DOHH2 (cell line): Measurements from ENCODE around the gene CYP26A1.

Experiments
- H3F3A ChIP-seq: fragments of 200-600 bp; sonication (generic), shearing (Covaris generic); 2 replicates; pipeline ENCODE4 v1.6.0; 2016; ENCODE audit warnings: antibody characterized with exemption, mild to moderate bottlenecking; ENCODE audit not compliant: control insufficient read depth, insufficient read depth
- H3K27ac ChIP-seq: fragments of 200-600 bp; sonication (generic); 2 replicates; pipeline ENCODE4 v1.5.1; 2014; ENCODE audit warnings: low read depth, mild to moderate bottlenecking, low read length, moderate library complexity
- H3K27me3 ChIP-seq: fragments of 200-600 bp; sonication (generic); 2 replicates; pipeline ENCODE4 v1.6.1; 2014; ENCODE audit warnings: mild to moderate bottlenecking, low read length, mixed read lengths; ENCODE audit not compliant: control insufficient read depth
- H3K36me3 ChIP-seq: fragments of 200-600 bp; sonication (generic); 2 replicates; pipeline ENCODE4 v1.6.1; 2014; ENCODE audit warnings: mild to moderate bottlenecking, low read length, moderate library complexity, mixed read lengths; ENCODE audit not compliant: control insufficient read depth
- H3K4me1 ChIP-seq: fragments of 200-600 bp; sonication (generic); 2 replicates; pipeline ENCODE4 v1.6.1; 2014; ENCODE audit warnings: mild to moderate bottlenecking, low read length, mixed read lengths; ENCODE audit not compliant: control insufficient read depth
- H3K4me2 ChIP-seq: fragments of 200-600 bp; sonication (generic); 2 replicates; pipeline ENCODE4 v1.6.0; 2014; ENCODE audit warnings: mild to moderate bottlenecking, low read length, moderate library complexity
- H3K4me3 ChIP-seq: fragments of 200-600 bp; sonication (generic); 2 replicates; pipeline ENCODE4 v1.5.1; 2014; ENCODE audit warnings: mild to moderate bottlenecking, low read length, mixed read lengths
- H3K79me2 ChIP-seq: fragments of 200-600 bp; sonication (generic); 2 replicates; pipeline ENCODE4 v1.6.1; 2014; ENCODE audit warnings: mild to moderate bottlenecking, low read length, mixed read lengths; ENCODE audit not compliant: control insufficient read depth
- H3K9me2 ChIP-seq: fragments of 200-600 bp; sonication (generic); replicated peaks from 2 replicates; pipeline ENCODE4 v1.6.1; 2014; ENCODE audit warnings: mild to moderate bottlenecking, low read length, mixed read lengths; ENCODE audit not compliant: control insufficient read depth
- H3K9me3 ChIP-seq: fragments of 200-600 bp; sonication (generic); 2 replicates; pipeline ENCODE4 v1.6.1; 2014; ENCODE audit warnings: antibody characterized with exemption, low read length, mixed read lengths; ENCODE audit not compliant: control insufficient read depth, insufficient read depth
- H4K20me1 ChIP-seq: fragments of 200-600 bp; sonication (generic); 2 replicates; pipeline ENCODE4 v1.6.0; 2014; ENCODE audit warnings: low read depth, mild to moderate bottlenecking, antibody characterized with exemption, low read length, moderate library complexity; ENCODE audit not compliant: control insufficient read depth, insufficient read depth
- CTCF ChIP-seq: fragments of 200-600 bp; sonication (generic); IDR thresholded peaks from one replicate; pipeline ENCODE4 v1.5.1; 2014; ENCODE audit warnings: antibody characterized with exemption, mild to moderate bottlenecking, low read depth, low read length; ENCODE audit not compliant: poor library complexity, severe bottlenecking
- EZH2phosphoT487 ChIP-seq: fragments of 200-600 bp; sonication (generic); IDR thresholded peaks from 2 replicates; pipeline ENCODE4 v1.6.1; 2017; ENCODE audit warnings: borderline replicate concordance, mild to moderate bottlenecking, antibody characterized with exemption, low read length, moderate library complexity, mixed read lengths

The CYP26A1 gene

DNA sequence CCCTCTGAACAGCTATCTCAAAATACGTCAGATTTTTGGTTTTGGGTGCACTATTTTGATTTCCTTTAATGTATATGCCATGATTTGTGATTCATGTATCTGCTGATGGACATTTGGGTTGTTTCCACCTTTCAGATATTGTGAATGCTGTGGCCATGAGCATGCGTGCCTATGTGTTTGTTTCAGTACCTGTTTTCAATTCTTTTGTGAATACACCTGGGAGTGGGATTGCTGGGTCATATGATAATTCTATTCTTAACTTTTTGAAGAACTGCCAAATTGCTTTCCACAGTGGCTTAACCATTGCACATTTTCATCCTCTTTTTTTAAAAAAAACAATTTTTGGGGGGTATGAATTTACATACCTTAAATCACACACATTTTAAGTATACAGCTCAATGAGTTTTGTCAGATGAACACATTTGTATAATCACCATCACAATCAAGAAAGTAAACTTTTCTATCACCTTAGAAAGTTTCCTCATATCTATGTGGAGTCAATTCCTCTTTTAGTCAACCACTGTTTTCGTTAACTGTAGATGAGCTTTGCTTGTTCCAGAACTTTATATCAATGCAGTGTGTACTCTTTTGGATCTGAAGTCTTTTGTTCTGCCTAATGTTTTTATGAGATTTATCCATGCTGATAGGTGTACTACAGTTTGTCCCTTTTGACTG lies 36.9 kb downstream of the CYP26A1 start:
- Histone ChIP-seq H3K27ac (peak overlapping the region; percentile 69), H3K9me3 (no peaks in the 10 kb centered on the region), H3K4me1 (peaks cover 44% of the 10 kb centered on the region), H4K20me1 (no peaks in the 10 kb centered on the region), H3K4me2 (peak overlapping the region; percentile 55), H3K79me2 (no peaks in the 10 kb centered on the region), H3K4me3 (peak overlapping the region; percentile 2), H3K36me3 (no peaks in the 10 kb centered on the region), H3K9me2 (no peaks in the 10 kb centered on the region), H3F3A (0 out of 2 replicates have a peak, but pooled peaks cover 2% of the 10 kb centered on the region), H3K27me3 (no peaks in the 10 kb centered on the region)
- TF ChIP-seq EZH2phosphoT487, result no peak
- no peak for TF ChIP-seq CTCF

GRCh38 chr10:93113042-93113441 lies 39.3 kb downstream of the CYP26A1 start:
- Histone ChIP-seq H3K36me3 (no peaks in the 10 kb centered on the region), H3K4me2 (no peak overlapping the region), H3K27me3 (no peaks in the 10 kb centered on the region), H3K27ac (no peak overlapping the region), H3K4me3 (no peak overlapping the region), H3K9me3 (no peaks in the 10 kb centered on the region), H4K20me1 (no peaks in the 10 kb centered on the region), H3K9me2 (no peaks in the 10 kb centered on the region), H3F3A (0 out of 2 replicates have a peak, but pooled peaks cover 2% of the 10 kb centered on the region), H3K4me1 (peaks cover 50% of the 10 kb centered on the region), H3K79me2 (no peaks in the 10 kb centered on the region)
- TF ChIP-seq CTCF (no peak), EZH2phosphoT487 (no peak)

DNA sequence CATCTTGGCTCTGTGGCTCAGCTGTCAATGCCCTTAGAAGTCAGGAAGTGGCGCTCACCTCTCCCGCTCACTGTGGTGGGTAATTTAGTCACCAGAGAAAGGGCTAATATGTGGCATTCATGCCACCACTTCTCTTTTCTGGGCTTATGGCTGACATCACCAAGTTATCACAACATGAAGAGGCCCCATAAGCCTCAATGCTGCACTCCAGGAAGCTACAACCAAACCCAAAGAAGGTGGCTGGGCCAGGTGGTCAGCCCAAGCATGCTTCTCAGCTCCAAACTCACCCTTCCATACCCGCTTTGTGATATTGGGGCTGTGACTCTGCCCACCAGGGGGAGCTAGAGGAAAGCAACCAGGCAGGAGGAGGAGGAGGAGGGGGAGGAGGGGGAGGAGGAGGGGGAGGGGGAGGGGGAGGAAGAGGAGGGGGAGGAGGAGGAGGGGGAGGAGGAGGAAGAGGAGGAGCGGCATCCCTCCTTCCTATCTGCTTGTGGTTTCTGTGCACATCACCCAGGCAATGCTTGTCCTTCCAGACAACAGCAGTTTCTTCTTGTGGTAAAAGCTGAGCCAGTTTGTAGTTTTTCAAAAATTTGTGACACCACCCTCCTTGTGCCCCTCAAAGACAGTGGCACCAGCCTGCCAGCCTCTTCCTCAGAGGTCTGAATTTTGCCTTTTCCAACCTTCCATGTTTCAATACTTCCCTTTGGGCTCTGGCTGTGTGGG lies 42.1 kb downstream of the CYP26A1 start:
- Histone ChIP-seq H3K4me1 (peaks cover 30% of the 10 kb centered on the region), H3K4me3 (no peak overlapping the region), H4K20me1 (no peaks in the 10 kb centered on the region), H3K9me2 (no peaks in the 10 kb centered on the region), H3K9me3 (no peaks in the 10 kb centered on the region), H3K27me3 (no peaks in the 10 kb centered on the region), H3K27ac (no peak overlapping the region), H3F3A (0 out of 2 replicates have a peak, but pooled peaks cover 2% of the 10 kb centered on the region), H3K79me2 (no peaks in the 10 kb centered on the region), H3K4me2 (peak overlapping the region; percentile 39), H3K36me3 (no peaks in the 10 kb centered on the region)
- TF ChIP-seq EZH2phosphoT487, result no peak
- peak; percentile 70 for TF ChIP-seq CTCF
